Tibial artery (tissue), 4 donors: ENCODE measurements around the gene EXOSC7.

ENCODE experiments used
- DNase-seq, 2 donors: peaks; one replicate each; pipeline ENCODE4 v3.0.0-alpha.2; 2019
- H3K27ac ChIP-seq, 2 donors: fragments of 200-600 bp; sonication (generic) in 1 of 2; 1 replicate in 1 of 2; 2 replicates in 1 of 2; pipeline ENCODE4 v1.5.1; 2018 to 2019; ENCODE audit warnings: mild to moderate bottlenecking in 1 of 2
- H3K27me3 ChIP-seq, 2 donors: fragments of 200-600 bp; sonication (generic) in 1 of 2; one replicate each; pipeline versions ENCODE4 v1.5.1 to v1.6.0; 2016 to 2019
- H3K36me3 ChIP-seq, 3 donors: fragments of 200-600 bp; sonication (generic) in 2 of 3; one replicate each; pipeline ENCODE4 v1.5.1; 2016 to 2019; ENCODE audit warnings: mild to moderate bottlenecking in 2 of 3
- H3K4me1 ChIP-seq, 4 donors: fragments of 200-600 bp; sonication (generic) in 2 of 4; 1 replicate in 3 of 4; 2 replicates in 1 of 4; pipeline ENCODE4 v1.5.1; 2016 to 2019
- H3K4me3 ChIP-seq, 2 donors: fragments of 200-600 bp; sonication (generic) in 1 of 2; 1 replicate in 1 of 2; 2 replicates in 1 of 2; pipeline ENCODE4 v1.5.1; 2018 to 2019; ENCODE audit warnings: mild to moderate bottlenecking in 2 of 2
- H3K9me3 ChIP-seq, 3 donors: fragments of 200-600 bp; sonication (generic) in 1 of 3; one replicate each; pipeline ENCODE4 v1.5.1; 2016 to 2019
- intact Hi-C: fragments of 100-400 bp; cut with DNase I; formaldehyde crosslinking; loops from one replicate; pipeline ENCODE4 v1.15.0; 2023; ENCODE audit warnings: low total_unique reads
- TF ChIP-seq, protein P1 (sequence below), 2 experiments: fragments of 200-600 bp in 1 of 2; fragments of 450-650 bp in 1 of 2; IDR thresholded peaks; one replicate each; pipeline ENCODE4 v1.5.1; 2017 to 2019; ENCODE audit warnings: antibody characterized with exemption in 2 of 2, mild to moderate bottlenecking in 1 of 2, moderate library complexity in 1 of 2

Gene EXOSC7

DNA sequence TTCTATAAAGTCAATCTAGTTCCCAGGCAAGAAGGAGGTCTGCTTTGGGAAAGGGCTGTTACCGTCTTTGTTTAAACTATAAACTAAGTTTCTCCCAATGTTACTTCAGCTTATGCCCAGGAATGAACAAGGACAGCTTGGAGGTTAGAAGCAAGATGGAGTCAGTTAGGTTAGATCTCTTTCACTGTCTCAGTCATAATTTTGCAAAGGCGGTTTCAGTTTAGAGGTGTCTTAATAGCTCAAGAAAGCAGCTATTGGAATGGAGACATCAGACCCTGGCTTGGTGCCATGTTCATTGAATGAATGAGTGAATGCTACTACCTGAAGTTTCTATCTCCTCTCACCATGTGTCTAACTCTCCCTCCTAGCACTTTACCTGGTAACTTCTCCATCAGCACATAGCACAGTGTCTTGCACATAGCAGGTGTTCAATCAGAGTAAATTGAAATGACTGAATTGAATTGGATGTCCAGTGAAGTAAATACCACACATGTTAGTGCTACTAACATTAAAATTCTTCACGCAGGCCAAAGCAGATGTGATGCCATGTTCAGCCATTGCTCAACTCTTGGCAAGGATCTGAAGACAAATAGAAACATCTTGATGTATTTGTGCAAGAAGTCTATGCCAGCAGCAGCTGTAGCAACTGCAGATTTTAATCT, 78.3 kb downstream of the EXOSC7 start:
- intact Hi-C loops = no loop called here
- Histone ChIP-seq H3K4me1 (peaks cover 0 to 32% (median 16%) of the 10 kb centered on the region in 4 donors), H3K9me3 (no peaks in the 10 kb centered on the region), H3K27ac (no peak overlapping the region), H3K4me3 (no peak overlapping the region), H3K36me3 (no peaks in the 10 kb centered on the region), H3K27me3 (no peaks in the 10 kb centered on the region)
- DNase-seq = peak in 1 of 2 donors; percentile 41
- TF ChIP-seq, protein P1, sequence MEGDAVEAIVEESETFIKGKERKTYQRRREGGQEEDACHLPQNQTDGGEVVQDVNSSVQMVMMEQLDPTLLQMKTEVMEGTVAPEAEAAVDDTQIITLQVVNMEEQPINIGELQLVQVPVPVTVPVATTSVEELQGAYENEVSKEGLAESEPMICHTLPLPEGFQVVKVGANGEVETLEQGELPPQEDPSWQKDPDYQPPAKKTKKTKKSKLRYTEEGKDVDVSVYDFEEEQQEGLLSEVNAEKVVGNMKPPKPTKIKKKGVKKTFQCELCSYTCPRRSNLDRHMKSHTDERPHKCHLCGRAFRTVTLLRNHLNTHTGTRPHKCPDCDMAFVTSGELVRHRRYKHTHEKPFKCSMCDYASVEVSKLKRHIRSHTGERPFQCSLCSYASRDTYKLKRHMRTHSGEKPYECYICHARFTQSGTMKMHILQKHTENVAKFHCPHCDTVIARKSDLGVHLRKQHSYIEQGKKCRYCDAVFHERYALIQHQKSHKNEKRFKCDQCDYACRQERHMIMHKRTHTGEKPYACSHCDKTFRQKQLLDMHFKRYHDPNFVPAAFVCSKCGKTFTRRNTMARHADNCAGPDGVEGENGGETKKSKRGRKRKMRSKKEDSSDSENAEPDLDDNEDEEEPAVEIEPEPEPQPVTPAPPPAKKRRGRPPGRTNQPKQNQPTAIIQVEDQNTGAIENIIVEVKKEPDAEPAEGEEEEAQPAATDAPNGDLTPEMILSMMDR (IDR thresholded peaks at IDR 0.05) = no peak

DNA sequence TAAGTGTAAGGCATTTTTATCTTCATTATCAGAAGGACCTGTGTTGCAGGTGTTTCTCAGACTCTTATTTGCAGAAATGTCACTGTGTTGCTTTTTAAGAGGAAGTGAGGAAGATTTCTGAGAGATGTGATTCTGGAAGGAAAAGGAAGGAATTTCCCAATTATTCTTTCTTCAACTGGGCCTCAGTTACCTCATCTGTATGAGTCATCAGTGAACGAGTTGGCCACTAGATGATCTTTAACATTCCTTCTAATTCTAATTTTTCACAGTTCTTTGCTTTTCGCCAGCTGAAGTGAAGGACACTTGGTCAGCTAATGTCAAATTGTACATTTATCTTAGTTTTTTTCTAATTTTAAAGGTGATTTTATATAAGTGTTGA, 79.0 kb downstream of the EXOSC7 start:
- no peak for DNase-seq
- Histone ChIP-seq H3K27me3 (no peaks in the 10 kb centered on the region), H3K4me1 (peaks cover 0 to 34% (median 16%) of the 10 kb centered on the region in 4 donors), H3K4me3 (no peak overlapping the region), H3K27ac (peak overlapping the region in 1 of 2 donors; percentile 5), H3K9me3 (no peaks in the 10 kb centered on the region), H3K36me3 (no peaks in the 10 kb centered on the region)
- intact Hi-C loops = no loop called here
- TF ChIP-seq, protein P1 (IDR thresholded peaks at IDR 0.05) = no peak

DNA sequence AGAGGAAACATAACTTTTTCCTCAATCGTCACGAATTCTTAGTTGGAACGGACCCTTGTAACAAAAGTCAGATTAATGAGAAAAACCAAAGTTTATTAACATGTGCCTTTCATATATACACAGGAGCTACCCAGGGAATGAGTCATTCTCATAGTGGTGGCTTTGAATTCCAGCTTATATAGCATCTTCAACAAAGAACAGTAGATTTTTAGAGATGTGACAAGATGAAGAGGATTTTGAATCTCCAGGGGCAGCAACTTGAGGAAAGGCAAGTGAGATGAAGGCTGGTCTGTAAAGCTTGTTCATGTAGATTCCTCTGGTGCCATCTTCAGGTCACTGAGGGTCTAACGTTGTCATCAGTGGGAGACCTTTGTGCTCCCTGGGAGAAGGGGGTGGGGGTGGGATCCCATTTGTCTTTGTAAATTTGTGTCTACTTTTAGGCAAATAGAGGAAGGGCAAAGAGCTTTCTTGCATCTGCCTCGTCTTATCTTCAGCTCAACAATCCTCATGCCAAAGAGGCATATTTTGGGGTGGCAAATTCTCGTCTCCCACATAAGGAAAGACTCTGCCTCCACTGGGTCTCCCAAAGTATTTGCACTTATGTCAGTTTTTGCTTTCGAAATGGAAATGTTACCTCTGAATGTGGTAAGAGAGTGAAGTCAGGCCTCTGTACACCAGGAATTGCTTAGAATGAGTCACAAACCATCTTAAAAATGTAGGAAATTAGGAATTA, 79.5 kb downstream of the EXOSC7 start:
- intact Hi-C loops = no loop called here
- no peaks in the 10 kb centered on the region for H3K9me3 ChIP-seq
- peak overlapping the region in 1 of 2 donors; percentile 5 for H3K27ac ChIP-seq
- TF ChIP-seq, protein P1 (IDR thresholded peaks at IDR 0.05) = peak in 1 of 2 experiments; percentile 3
- no peaks in the 10 kb centered on the region for H3K27me3 ChIP-seq
- no peak for DNase-seq
- peaks cover 0 to 36% (median 16%) of the 10 kb centered on the region in 4 donors for H3K4me1 ChIP-seq
- no peaks in the 10 kb centered on the region for H3K36me3 ChIP-seq
- H3K4me3 ChIP-seq = no peak overlapping the region

DNA sequence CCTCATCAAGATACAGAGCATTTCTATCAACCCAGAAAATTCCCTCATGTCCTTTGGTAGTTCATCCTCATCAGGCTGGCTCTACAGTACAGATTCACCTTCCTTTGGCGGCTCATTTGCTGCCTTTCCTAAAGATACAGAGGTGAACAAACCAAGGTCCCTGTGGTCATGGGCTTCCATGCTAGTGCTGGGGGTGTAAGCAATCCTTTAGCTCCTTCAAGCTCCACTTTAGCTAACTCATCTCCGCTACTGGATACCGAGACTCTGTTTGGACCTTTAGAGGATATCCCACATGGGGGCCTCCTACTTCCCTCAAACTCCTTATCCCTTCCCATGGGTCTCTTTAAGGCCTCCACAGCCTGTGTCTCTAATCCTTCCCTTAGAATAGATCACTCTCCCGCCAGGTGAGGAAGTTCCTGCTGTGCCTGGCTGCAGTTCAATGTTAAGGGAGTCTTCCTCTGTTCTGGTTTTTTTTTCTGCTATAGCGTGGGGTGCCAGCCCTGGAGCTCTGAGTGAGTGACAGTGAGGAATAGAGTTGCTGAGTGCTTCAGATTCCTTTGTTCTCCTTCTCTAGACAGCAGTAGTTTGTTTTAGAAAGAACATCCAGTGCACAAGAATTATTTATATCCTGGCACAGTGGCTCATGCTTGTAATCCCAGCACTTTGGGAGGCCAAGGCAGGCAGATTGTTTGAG, 80.7 kb downstream of the EXOSC7 start:
- Histone ChIP-seq H3K4me3 (no peak overlapping the region), H3K9me3 (no peaks in the 10 kb centered on the region), H3K4me1 (peaks cover 0 to 37% (median 16%) of the 10 kb centered on the region in 4 donors), H3K27me3 (no peaks in the 10 kb centered on the region), H3K36me3 (no peaks in the 10 kb centered on the region), H3K27ac (no peak overlapping the region)
- TF ChIP-seq, protein P1 (IDR thresholded peaks at IDR 0.05) = no peak
- intact Hi-C loops = no loop called here
- DNase-seq = no peak

DNA sequence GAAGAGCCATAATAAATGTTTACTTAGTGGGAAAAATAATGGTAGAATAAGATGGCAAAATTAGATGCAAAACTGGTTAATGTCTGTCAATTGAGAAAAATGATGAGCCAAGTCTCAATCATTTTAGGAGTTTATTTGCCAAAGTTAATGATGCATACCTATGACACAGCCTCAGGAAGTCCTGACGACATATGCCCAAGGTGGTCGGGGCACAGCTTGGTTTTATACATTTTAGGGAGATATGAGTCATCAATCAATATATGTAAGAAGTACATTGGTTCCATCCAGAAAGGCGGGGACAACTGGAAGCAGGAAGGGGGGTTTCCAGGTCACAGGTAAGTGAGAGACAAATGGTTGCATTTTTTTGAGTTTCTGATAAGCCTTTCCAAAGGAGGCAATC, 81.5 kb downstream of the EXOSC7 start:
- Histone ChIP-seq H3K4me3 (no peak overlapping the region), H3K27ac (no peak overlapping the region), H3K9me3 (no peaks in the 10 kb centered on the region), H3K36me3 (no peaks in the 10 kb centered on the region), H3K4me1 (peaks cover 0 to 37% (median 16%) of the 10 kb centered on the region in 4 donors), H3K27me3 (no peaks in the 10 kb centered on the region)
- DNase-seq = no peak
- intact Hi-C loops = no loop called here
- TF ChIP-seq, protein P1 (IDR thresholded peaks at IDR 0.05) = no peak
